GM21447 (cell line): ENCODE results near the gene UQCRC1.

Experiments
- ATAC-seq: cut with Tn5 transposase; IDR thresholded peaks from one replicate; pipeline ENCODE4 v1.9.1; 2021; ENCODE audit not compliant: unreplicated experiment

The UQCRC1 gene

DNA sequence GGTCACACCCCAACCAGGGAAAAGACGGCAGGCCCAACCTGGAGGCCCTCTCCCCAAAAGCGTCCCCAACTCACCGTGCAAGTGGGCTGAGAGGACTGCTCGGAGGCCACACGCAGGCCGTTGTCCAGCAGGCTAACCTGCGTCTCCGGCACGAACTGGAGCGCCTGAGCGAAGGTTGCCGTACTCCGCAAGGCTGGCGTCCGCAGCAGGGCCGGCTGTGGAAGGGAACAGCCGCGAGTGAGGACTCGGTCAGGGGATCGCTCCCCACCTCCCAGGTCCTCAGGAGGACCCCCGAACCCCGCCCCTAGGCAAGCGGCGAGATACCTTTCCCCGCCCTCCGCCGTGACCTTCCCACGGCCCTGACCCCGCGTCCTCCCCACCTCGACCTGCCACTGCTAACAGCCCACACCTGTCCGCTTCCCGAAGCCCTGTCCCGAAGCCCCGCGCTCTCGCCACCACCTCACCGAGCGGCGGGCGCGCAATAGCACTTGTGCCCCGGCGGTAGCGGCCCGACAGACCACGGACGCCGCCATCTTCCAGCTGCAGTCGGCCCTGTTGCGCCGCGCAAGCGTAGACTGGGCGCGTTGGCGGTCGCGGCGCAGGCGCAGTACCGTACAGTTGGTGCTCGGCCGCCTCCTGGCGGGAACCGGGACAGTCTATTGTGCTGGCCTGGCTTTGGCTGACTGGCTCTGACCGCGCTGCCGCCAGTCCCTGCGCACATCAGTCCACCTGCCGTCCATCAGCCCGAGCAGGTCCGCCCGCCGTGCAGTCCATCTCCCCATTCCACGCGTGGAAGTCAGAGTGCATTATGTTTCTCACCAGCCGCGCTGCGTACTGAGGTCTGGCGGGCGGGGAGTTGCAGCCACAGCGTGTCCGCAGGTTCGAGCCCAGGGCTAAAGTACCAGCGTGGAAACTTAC is at the start of gene UQCRC1:
UQCRC1 (minus strand) TSS at position 559 of the 918 bp plus-strand sequence; CDS start at position 533, 26 bp downstream.
- peak; percentile 93 for ATAC-seq

DNA sequence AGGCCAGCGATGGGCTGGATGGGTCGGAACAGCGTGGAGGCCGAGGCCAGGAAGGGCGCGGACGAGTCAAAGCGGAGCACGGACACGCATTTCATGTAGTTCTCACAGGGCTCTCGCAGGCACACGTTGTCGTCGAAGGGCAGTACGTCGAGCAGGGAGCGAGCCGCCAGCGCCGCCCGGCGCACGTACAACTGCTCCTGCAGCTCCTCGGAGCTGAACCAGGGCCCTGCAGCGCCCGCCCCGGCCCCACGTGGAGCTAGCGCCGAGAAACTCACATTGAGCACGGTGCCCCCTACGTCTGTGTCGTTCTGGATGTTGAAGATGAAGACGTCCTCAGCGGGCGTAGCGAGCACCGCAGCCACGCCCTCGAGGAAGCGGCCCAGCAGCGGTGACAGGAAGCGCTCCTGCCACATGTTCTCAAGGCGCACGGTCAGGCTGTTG is 47.4 kb upstream of the UQCRC1 start:
- ATAC-seq: no peak

DNA sequence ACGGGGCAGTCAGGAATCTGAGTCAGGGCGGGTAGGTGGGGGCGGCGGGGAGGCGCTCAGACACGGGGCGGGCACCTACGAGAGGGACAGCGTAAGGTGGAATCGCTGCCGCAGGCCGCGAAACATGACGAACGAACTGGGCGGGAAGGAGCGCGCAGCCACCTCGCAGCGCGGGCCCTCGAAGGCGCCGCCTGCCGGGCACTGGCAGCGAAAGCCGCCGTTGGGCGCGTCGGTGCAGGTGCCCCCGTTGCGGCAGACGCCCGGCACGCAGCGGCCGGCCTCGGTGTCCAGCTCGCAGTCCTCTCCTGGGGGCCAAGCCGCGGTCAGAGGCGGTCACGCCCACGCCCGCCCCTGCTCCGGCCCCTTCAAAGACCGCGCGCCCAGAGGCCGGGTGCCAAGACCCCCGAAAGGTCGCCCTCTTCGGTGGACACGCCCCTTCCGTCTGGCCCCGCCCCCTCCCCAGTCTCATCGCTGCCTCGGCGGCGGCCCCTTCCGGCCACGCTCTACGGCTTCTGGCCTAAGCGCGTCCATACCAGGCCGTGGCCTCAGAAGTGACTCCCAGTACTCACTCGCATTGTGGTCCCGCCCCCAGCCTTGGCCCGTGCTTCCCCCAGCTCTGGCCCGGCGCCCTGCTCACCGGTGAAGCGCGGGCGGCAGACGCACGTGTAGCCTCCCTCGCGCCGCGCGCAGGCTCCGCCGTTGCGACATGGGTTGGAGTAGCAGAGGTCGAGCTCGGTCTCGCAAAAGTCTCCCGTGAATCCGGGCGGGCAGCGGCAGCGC is 46.8 kb upstream of the UQCRC1 start:
- peak; percentile 53 for ATAC-seq

DNA sequence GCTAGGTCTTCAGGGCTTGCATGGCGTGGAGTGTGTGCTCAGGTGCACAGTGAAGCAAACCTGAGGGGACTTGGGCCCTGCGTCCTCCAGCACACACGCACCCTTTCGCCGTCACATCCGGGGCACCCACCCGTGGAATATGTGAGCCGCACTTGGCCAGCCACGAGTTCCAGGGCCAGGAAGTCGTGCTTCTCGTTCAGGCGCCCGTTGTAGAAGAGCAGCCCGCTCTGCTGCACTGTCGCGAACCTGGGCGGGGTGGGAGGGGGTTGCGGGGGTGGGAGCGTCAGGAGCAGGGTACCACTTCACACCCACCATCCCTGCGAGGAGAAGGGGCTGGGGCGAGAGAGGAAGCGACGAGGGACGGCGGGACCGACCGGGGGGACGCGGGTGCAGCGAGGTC is 46.2 kb upstream of the UQCRC1 start:
- ATAC-seq: no peak

DNA sequence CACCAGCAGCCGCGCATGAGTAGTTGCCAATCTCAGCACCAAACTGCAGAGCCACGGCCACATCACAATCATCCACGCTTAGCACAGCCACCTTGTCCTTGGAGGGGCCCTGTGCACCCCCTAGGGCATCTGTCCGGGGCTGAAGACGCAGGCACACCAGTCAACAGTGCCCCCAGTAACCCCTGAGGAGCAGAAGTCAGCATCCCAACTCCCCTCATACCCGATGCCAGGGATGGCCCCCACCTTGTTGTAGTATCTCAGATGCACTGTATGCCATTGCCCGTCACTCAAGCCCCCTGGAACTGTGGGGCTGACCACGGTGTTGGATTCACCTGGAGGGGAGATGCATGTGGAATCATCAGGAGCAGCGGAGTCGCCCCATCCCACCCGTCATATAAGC is 45.6 kb upstream of the UQCRC1 start:
- ATAC-seq: no peak

DNA sequence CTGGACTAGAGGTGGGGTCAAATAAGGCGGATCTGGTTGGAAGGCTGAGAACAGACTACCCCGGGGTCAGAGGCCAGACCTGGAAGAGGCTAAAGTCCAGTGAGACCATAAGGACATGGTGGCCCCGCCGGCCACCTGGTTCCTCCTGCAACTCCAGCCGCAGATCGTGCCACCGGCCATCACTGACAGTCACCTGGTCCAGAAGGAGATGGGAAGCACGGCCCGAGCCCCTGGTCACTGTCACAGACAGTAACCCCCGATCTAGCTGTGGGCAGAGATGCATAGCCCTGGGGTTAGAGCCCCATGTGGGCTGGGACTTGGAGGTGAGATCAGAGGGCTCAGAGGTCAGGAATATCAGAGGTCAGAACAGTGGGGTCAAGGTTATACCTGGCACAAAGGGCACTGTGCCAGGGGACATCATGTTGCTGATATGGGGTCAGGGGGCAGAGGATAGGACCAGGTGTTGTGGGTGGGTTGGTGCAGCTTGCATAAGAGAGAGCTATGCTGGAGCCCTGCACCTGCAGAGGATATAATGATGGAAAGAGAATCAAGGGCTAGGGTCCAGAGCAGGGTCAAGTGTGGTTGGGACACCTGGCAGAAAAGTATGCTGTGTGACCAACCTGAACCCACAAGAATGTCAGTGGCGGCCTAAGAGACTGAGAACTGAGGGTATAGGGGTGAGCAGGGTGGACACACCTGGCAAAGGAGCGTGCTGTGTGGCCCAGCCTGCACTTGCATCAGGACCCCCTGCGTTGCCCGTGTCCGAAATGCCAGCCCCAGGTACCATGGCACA is 43.7 kb upstream of the UQCRC1 start:
- no peak for ATAC-seq

DNA sequence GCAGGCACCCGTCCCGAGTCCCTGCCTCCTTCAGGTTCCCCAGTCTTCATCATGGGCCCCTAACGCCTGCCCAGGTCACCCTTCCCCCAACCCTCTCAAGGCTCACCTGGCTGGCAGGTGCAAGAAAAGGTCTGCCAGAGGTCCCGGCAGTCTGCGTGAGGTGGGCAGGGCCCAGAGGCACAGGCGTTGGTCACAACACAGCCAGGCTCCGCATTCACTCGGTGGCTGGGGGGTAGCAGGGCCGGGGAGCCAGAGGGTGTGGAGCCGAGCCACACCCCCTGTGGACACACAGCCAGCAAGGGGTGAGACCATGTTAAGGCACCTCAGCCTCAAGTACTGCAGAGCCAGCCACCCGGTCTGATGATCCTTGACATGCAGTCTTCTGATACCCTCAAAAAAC is 42.3 kb upstream of the UQCRC1 start:
- ATAC-seq: no peak

DNA sequence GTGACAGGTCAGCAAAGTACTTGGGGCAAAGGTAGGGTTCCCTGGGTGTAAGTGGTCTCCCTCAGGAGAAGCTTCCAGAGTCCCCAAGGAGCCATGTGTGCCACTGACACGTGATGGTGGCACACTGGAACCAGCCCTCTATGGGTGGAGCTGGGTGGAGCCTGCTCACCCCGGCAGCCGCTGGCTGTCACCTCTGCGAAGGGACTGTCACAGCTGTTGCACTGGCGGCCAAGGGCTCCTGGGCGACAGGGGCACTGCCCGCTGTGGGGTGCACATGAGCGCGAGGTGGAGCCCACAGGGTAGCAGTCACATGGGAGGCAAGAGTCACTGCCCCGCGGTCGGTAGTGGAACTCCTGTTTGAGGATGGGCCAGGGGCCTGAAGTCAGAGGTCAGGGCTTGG is 41.3 kb upstream of the UQCRC1 start:
- no peak for ATAC-seq

DNA sequence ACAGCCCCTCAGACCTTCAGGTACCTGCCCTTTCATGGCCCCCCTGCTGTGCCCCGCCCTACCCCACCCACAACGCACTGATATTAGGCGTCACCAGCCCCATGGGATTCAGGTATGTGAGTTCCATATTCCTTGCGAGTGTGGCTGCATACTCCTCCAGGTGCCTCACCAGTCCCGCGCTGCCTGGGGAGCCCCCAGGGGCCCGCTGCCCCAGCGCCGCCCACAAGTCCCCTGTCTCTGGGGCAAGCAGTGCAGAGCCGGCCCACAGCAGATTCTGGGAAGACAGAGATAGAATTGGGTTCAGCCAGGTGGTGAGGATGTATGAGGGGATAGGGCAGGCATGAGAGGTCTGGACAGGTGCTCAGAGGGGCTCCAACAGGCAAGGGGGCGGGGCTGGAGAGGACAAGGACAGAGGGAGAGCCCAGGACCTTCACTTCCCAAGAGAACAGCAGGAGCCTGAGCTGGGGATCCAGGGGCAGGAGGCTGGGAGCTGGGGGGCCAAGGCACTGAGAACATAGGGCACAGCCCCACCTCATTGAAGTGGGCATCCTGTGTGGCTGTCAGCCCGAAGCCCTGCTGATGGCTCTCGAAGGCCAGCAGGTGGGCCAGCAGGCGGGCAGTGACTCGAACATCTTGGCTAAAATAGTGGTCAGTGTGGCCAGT is 38.9 kb upstream of the UQCRC1 start:
- ATAC-seq: no peak

DNA sequence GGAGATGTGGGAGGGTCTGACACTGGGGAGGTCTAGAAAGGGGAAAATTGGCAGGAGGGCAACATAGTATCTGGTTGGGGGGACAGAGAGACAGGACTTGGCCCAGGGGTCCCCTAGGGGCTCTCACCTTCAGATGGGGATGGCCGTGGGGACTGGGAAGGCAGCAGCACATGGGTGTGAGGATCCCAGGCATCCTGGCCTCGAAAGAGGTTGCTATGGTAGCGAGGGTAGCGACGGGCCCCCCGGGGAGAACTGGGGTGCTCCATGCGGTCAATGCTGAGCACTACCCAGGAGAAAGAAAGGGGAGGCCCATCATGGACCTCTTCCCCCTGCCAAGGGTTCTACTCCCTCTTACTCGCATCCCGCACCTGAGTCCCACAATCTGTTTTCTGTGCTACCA is 38.3 kb upstream of the UQCRC1 start:
- ATAC-seq: no peak

DNA sequence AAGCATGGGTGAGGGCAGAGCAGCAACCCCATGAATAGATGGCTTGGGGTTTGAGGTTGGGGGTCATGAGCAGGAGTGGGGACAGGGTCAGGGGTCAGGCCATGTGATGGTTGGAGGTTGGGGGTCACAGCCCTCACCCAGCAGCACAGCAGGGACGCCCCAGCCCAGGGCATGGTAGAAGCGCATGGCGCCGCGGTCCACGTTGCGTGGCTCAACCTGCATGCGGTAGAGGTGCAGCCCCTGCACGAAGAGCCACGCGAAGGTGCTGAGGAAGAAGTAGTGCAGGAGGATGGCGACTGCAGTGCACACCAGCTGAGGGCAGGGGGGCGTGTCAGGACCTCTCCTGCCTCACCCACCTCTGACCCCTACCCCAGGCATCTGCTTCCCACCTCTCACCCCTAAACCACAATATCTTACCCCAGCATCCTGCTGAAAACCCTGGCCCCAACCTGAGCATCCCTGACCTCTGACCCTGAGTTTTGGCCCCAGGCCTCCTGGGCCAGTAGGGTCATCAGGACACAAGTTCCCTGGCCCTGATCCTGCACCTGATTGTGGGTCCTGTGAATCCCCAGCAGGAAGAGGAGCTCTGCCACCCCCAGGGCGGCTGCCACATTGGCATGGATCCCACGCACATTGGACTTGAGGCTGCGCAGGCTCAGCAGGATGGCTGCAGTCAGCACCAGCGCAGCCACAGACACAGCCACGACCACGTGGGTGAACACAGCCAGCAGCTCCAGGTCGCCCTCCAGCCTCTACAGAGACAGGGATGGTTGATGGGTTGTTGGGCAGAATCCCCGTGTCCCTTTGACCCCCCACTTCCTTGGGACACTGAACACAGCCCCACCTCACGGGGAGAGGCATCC is 35.7 kb upstream of the UQCRC1 start:
- no peak for ATAC-seq

DNA sequence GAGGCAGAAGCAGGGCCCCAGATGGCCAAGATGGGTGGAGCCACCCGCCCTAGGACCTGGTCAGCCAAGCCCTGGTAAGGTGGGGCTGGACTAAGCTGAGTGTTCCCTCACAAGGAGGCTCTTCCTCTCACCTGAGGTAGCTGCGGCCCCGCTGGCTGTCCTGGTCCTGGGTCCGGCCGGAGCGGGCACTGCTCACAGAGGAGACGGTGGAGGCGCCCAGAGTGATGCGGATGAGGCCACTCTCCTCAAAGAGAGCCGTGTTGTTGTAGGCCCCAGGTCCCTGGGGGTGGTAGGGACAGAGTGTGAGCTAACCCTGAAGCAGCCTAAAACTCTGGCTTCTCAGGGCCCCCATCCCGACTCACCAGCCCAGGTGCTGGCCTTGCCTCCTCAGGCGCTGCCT is 33.2 kb upstream of the UQCRC1 start:
- ATAC-seq: no peak

DNA sequence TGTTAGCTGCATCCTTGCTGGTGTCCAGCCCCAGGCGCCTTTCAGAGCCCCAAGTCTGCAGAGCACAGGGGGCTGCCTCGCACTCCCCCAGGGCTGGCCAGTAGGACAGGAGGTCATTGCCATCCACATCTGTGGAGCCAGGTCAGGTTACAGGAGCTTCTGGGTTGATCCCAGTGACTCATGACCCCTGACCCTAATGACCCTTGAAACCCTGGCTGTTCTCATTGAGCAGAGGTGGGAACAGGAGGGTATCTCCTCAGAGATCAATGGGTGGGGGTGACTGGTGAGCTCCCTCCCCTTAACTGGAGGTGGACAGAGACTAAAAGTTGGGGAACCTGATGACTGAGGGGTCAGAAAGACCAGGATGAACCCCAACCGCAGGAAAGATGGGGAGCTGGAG is 31.9 kb upstream of the UQCRC1 start:
- no peak for ATAC-seq

DNA sequence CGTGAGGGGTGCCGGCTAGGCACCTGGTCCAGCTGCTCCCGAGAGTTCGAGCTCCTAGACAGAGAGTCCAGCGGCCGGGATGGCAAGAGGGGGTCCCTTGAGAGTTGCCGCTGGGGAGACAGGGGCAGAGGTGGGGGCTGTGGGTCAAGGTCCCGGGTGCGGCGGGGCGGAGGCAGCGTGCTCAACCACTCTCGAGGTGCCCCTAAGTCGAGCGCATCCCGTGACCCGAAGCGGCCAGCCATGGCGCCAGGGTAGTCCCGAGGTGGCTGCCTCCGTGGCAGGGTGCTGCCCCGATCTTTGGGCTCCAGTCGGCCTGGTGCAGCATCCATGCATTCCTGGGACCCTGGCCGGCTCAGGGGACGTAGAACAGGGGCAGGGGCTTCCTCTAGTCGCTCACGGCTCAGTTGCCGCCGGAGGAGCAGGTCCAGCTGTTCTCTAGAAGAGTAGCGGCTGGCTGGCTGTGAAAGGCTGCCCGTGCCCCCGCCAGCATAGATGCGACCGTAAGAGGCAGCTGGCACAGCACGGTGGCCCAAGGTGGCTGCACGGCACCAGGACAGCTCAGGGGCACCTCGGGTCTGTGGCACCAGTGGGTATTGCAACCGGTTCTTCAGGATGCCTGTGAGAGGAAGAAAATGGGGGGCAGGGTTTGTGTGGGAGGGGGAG is 30.6 kb upstream of the UQCRC1 start:
- no peak for ATAC-seq

DNA sequence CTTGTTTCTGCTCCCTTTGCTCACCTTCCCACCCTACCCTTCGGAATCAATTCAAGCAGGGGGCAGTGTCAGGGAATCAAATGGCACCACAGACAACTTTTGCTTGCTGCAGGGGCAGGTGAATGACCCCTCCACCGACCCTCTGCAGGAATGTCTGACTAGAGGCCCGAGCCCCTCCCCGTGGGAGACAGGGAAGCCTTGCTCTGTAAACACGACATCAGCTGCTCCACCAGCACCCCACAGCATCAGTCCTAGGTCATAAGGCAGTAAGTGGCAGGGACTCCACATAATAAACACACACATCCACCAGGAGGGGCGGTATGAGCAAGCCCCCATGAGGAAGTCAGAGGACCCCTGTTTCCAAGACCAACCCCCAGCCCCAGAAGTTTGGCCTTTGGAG is 27.9 kb upstream of the UQCRC1 start:
- no peak for ATAC-seq

DNA sequence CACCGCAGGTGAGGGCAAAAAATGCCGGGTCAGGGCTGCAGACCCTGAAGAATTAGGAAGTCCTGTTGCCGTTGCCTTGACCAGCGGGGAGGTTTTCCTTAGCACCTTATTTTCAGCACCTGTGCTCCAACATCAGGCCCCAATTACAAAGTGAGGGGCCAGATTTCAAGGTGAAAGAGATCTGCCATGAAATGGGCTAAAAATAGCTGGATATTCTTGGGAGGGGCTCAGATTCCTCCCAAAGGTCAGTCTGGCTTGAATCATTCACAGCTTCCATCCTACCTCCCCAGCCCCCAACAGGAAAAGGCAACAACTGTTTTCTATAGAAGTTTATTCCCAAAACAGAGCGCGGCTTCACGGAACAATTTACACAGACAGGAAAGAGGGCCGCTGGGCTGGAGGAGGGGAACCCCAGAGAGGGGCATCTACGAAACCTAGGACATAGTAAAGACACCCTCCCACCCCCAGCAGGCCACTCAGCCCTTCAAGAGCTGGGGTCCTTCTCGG is 26.8 kb upstream of the UQCRC1 start:
- no peak for ATAC-seq

DNA sequence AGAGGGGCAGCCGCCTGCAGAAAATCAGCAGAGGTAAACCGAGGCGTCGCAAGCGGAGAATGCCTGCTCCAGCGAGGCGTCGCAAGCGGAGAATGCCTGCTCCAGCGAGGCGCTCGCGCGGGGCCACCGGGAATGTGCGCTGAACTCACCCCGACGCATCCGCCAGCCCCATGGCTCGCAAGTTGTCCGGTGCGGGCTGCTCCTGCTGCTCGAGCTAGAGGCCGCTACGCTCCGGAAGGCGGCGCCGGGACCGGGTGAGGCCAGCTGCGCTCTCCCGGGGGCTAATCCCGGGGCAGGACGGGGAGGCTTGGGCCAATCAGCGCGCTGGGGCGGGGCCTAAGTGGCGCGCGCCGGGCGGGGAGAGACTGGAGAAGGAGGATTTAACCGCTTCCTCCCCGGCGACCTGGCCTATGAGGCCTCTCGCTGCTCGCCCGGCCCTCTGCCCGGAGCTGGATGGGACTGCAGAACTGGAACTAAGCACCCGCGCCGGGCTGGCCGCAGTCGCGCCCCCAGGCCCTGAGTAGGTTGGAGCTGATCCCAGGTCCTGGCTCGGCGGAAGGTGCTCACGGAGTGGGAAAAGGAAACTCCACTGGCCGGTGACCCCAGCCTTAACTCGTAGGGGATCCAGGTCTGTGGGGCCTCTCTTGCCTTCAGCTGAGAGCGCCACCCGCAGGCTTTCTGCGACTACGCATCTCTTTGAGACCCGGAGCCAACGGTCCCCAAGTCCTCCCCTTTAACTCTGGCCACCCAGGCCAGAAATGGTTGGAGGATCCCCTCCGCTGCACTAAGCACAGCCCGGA is 26.0 kb upstream of the UQCRC1 start, which contains the start of gene SLC26A6:
SLC26A6 (minus strand) TSS at position 240 of the 800 bp plus-strand sequence; CDS start at position 172, 68 bp downstream.
- peak; percentile 84 for ATAC-seq

DNA sequence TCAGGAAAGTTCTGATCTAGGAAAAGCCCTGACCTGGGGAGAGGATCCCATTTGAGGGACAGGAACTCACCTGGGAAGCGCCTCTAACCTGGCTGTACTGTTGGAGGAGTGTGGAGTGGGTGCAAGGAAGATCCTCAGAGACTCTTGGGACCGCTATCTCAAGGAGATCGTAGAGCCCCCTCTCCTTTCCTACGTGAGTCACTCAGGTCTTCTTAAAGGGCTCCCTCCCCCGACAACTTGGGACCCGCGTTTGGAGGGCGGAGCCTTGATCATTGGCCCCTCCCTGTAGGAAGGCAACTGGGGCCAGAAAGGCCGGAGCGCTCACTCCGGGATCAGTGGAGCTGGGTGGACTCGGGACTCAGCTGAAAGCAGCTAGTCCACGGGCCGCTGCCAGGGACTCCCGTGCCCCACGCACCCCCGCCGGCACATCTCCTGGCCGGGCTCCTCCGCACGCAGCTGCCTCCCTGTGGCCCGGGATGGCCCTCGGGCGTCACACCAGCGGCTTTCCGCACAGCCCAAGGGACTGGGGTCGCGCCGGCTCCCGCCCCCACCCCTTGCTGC is 25.3 kb upstream of the UQCRC1 start:
- no peak for ATAC-seq
